NCI-H1694 (cell line): ENCODE measurements around the gene FGF22.
"Not testable (repeated sequence)": the region's sequence is repeated elsewhere in the genome, so short reads cannot be mapped to it uniquely, and the experiment has no call there.

Experiments used
- DNase-seq: peaks from one replicate; lab custom pipeline; 2025; lab: John Stamatoyannopoulos, UW

The FGF22 gene

GRCh38 chr19:660793-661426, 21.2 kb downstream of the FGF22 start:
- DNase-seq, result no peak

- DNase-seq, result no peak
These were observed 21.9 kb downstream of the FGF22 start for GRCh38 chr19:661427-662196.

DNA sequence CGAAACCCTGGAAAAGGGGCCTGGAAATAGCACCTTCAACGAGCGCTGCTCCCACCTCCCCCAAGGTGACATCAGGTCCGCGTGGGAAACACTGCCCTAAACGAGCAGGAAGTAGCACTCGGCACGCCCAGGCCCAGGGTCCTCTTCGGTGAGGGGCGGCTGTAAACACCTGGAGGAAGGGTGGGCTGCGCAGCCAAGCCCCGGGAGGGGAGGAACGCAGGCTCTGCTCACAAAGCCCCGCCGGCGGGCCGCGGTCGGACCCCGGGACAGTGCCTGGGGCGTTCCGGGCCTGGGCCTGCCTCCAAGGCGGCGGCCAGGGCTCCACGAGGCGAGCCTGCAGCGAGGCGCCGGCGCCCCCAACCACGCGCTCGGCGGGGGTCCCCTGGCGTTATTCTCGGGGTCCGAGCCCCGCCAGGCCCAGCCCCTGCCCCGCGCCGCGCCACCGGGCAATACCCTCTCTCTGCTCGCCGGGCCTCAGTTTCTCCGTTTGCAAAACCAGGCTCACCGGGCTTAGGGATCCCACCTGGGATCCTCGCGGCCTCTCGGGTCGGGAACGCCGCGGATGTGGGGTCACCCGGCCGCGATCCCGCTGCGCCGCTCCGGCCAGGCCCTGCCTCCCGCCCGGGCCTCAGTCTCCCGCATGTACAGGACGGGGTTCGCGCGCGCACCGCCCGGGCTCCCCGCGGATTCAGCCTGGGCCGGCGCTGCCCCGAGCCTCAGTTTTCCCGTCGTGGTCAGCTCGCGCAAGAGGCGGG, 22.7 kb downstream of the FGF22 start:
- no peak for DNase-seq

DNA sequence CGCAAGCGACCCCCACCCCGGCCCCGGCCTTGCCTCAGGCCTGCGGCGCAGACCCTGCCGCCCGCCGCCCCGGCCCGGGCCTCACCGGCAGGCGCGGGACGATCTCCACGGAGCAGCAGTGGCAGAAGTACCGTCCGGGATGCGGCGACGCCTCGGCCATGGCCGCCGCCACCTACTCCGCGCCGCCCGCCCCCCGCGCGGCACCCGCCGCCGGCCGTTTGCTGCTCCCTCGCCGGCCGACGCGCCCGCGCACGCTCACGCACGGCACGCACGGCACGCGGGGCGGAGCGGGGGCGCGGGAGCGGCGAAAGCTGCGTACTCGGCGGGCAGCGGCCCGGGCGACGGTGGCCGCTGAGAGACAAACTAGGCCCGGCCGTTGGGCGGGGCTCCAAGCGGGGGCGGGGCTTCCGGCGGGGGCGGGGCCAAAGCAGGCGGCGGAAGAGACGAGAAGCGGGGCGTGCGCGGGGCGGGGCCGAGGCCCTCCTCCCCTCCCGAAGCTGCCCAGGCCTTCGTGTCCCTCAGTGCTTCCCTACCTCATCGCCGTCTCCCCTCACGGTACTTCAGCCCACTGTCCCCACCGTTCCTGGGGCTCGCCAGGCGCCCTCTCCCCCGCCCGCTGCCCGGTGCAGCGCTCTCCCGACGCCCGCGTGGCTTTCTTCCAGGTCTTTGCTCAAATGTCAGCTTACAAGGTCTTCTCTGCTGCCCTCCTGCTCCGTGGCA, 23.4 kb downstream of the FGF22 start, which contains the start of gene RNF126:
Gene RNF126 (minus strand): TSS at position 253 of the 720 bp plus-strand sequence. CDS start 93 bp downstream, at position 160.
- DNase-seq, result peak; percentile 69

GRCh38 chr19:663682-664117, 24.0 kb downstream of the FGF22 start:
- DNase-seq, result no peak

GRCh38 chr19:664913-665443, 25.3 kb downstream of the FGF22 start:
- DNase-seq, result peak; percentile 85

DNA sequence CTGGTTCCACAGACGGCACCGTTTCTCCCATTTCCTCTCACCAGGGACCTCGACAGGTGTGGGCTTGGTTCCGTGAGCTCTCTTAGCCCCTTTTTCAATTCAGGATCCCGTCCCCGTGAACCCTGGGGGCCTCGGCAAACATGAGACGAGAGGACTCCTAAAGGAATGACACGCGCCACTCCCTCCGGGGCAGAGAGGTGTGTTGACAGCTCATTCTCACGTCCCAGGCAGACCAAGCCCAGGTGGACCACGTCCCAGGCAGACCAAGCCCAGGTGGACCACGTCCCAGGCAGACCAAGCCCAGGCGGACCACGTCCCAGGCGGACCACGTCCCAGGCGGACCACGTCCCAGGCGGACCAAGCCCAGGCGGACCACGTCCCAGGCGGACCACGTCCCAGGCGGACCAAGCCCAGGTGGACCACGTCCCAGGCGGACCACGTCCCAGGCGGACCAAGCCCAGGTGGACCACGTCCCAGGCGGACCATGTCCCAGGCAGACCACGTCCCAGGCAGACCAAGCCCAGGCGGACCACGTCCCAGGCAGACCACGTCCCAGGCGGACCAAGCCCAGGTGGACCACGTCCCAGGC, 27.4 kb downstream of the FGF22 start:
- DNase-seq, result not testable (repeated sequence)

DNA sequence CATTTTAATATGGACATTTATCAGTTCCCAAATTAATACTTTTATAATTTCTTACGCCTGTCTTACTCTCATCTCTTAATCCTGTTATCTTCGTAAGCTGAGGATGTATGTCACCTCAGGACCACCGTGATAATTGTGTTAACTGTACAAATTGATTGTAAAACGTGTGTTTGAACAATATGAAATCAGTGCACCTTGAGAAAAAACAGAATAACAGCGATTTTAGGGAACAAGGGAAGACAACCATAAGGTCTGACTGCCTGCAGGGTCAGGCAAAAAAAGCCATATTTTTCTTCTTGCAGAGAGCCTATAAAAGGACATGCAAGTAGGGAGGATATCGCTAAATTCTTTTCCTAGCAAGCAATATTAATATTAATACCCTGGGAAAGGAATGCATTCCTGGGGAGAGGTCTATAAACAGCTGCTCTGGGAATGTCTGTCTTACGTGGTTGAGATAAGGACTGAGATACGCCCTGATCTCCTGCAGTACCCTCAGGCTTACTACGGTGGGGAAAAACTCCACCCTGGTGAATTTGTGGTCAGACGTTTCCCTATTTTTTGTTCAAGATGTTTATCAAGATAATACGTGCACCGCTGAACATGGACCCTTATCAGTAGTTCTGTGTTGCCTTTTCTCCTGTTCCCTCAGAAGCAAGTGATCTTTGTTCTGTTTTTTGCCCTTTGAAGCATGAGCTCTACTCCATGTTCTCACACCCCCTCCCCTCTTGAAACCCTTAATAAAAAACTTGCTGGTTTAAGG, 29.2 kb downstream of the FGF22 start:
- not testable (repeated sequence) for DNase-seq

DNA sequence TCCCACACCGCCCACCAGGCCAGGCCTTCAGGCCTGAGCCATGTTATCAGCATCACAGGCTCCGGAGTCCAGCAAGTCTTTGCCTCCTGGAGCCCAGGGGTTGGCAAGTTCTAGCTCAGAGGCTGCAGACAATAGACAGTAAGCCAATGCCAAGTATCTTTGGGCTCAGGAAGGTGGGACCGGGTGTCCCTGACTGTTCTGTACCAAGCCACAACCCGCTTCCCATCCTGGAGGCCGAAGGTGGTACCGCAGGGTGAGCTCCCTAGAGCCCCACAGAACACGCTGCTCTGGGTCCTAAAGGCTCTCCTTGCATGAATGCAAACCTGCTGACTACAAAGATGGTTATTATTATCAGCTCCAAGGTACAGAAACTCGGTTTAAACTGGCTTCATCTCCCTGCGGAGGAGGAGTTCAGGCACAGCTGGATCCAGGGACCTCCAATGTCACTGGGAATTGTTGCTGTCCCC, 31.0 kb downstream of the FGF22 start:
- DNase-seq, result no peak

- no peak for DNase-seq
These were observed 34.8 kb downstream of the FGF22 start for GRCh38 chr19:674282-675151.

GRCh38 chr19:676007-676338, 36.3 kb downstream of the FGF22 start:
- DNase-seq, result no peak

DNA sequence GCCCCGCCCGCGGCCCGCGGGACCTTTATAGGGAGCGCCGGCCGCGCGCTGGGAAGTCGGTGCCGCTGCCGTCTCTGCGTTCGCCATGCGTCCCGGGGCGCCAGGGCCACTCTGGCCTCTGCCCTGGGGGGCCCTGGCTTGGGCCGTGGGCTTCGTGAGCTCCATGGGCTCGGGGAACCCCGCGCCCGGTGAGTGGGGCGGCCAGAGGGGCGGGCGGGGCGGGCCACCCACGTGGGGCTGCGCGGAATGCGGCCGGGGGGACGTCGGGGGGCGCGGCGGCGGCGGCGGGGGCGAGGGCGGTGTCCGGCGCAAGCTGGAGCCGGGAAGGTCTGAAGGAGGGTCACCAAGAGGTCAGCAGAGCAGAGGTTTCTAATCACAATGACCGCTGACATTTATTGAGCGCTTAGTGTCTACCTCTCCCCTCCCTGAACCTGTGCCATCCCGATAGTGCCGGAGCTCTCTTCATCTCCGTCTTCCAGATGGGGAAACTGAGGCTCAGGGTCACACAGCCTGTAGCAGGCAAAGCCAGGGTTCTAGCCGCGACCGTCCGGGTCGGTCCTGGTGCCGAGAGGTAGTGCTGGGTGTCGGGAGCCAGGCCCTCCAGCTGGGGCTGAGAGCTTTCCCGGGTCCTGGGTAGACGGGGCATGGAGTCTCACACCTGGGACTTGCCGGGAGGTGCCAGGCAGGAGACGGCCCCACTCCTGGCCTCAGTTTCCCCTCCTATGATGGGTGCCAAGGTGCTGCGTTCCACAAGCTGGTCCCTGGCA, 36.8 kb downstream of the FGF22 start, which contains the start of gene FSTL3:
Gene FSTL3 (plus strand): TSS at position 54 of the 767 bp plus-strand sequence. CDS start 32 bp downstream, at position 86.
- no peak for DNase-seq

- no peak for DNase-seq
These were observed 37.5 kb downstream of the FGF22 start for GRCh38 chr19:677201-677600.

- no peak for DNase-seq
These were observed 38.1 kb downstream of the FGF22 start for GRCh38 chr19:677601-678436.

GRCh38 chr19:678791-679388, 39.2 kb downstream of the FGF22 start:
- no peak for DNase-seq

GRCh38 chr19:679418-680286, 40.0 kb downstream of the FGF22 start:
- DNase-seq, result no peak
